OCI-LY1 (cell line): ENCODE measurements around the gene COQ2.

ENCODE experiments used
- CTCF ChIP-seq: fragments of 200-600 bp; sonication (generic), shearing (Covaris generic); IDR thresholded peaks from 2 replicates; pipeline ENCODE4 v1.5.1; 2017; ENCODE audit warnings: mild to moderate bottlenecking, antibody characterized with exemption, low read length, moderate library complexity, mixed read lengths
- EZH2 ChIP-seq: fragments of 200-600 bp; sonication (generic), shearing (Covaris generic); IDR thresholded peaks from 2 replicates; pipeline ENCODE4 v1.8.0; 2017; ENCODE audit warnings: borderline replicate concordance, mixed run types, mild to moderate bottlenecking, antibody characterized with exemption, low read length, moderate library complexity, mixed read lengths

GRCh38 chr4:83307920-83308319 lies 23.3 kb upstream of the COQ2 start:
- TF ChIP-seq CTCF (no peak), EZH2 (no peak)
